GM21423 (cell line): ENCODE results near the gene CHN1.

Source experiments
- ATAC-seq: cut with Tn5 transposase; IDR thresholded peaks from one replicate; pipeline ENCODE4 v1.9.1; 2021; ENCODE audit warnings: mild to moderate bottlenecking, moderate library complexity; ENCODE audit not compliant: unreplicated experiment

The CHN1 gene

DNA sequence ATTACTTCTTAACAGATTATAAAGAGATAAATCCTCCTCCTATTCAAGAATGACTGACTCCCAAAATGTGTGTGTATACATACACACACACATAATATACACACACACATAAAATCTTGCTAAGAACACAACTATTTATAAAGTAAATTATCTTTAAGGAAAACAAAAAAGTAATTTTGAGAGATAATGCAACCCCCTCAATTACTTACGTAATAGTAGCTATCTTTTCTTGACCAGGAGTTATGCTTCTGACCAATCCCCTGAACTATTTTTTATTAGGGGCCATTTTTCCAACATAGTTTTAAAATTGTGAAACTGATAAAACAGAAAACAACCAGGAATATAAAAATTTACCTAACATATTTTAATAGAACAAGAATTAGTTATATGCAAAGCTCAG is 127.9 kb downstream of the CHN1 start:
- ATAC-seq = no peak

DNA sequence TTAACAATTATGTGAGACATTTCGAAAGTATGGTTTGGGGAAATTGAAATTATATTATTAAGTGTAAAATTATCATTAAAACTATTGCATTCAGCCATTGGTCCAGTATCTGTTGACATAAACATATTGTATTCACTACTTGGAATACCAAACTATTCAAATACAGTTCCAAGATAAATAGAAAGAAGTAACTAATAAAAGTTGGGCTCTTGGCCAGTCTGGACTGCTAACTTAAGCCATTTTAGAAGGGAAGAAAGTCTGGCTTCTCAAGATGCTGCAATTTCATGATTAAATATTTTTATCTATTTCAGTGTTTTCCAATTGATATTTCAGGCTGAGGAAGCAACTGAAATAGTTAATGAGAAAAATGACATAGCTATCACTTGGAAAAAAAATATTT is 131.1 kb downstream of the CHN1 start:
- no peak for ATAC-seq

DNA sequence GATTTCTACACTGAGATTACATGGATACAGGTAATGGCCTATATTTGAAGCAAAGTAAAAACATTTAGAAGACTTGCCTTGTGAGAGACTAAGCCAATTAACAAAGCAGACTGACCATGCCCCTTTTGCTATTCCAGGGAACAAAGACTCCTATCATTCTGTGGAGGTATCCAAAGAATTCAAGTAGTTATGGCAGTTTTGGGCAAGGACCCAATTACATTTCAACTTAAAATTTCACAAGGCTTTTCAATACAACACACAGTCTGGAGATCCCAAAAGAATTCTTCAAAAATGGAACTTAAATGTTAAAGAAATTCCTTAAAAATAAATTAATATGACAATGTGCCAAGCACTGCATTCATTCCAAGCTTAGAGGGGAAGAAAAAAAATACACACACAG is 131.7 kb downstream of the CHN1 start:
- ATAC-seq = no peak

GRCh38 chr2:174870787-174871186 is 134.4 kb downstream of the CHN1 start:
- no peak for ATAC-seq

- no peak for ATAC-seq
Measured at GRCh38 chr2:174868878-174869277, 136.3 kb downstream of the CHN1 start.

DNA sequence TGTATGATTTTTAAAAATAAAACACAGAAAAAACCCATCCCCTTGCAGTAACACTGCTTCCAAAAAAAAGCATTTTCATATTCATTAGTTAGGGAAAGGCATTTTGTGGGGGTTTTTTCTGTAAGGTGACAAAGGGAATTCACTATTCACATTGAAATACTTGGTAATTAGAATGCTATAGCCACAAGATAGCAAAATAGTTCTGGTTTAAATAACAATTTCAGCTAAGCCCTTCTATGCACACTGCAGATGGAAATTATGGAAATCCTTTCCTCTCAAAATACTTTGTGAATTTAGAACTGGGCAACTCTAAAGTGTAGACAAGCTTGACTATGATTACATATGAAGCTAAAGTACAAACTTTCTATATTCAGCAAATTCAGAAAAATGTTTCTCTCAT is 138.8 kb downstream of the CHN1 start:
- ATAC-seq = no peak

DNA sequence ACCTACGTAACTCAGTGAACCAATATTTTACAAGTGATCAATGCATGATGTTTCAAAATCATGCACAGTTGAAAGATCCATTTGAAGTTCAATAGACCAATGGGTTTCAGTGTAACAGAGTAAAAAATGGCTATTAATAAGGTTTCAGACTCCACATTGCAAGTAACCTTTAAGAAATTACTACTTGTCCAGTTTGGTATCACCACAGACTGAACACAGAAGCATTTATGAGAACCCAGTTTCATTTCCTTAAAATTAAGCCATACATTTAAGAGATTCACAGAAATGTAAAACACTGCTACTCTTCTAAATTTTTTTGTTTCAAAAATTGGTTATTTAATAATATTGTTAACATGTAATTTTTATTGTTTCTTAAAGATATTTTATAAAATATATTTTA is 142.0 kb downstream of the CHN1 start:
- ATAC-seq = no peak

GRCh38 chr2:174859563-174860169 is 145.5 kb downstream of the CHN1 start:
- no peak for ATAC-seq

DNA sequence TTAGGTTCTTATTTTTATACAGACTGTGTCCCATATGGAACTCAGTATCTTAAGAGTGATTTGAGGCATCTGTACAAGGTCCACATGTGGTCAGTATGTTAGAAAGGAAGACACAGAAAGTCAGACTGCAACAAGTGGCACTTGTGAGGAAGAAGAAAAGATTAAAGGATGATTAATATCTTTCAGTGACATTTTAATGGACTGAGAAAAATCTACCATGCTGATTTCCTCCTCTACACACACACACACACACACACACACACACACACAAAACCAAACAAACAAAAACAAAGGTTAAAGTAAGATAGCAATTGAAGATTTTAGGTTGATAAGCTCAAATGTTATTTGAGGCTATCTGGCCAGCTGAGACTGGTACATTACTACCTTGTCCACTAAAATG is 146.4 kb downstream of the CHN1 start:
- no peak for ATAC-seq

- no peak for ATAC-seq
Measured at GRCh38 chr2:174856447-174856846, 148.7 kb downstream of the CHN1 start.

- no peak for ATAC-seq
Measured at GRCh38 chr2:174846941-174847938, 157.9 kb downstream of the CHN1 start.

- ATAC-seq = no peak
Measured at GRCh38 chr2:174846218-174846617, 159.0 kb downstream of the CHN1 start.

DNA sequence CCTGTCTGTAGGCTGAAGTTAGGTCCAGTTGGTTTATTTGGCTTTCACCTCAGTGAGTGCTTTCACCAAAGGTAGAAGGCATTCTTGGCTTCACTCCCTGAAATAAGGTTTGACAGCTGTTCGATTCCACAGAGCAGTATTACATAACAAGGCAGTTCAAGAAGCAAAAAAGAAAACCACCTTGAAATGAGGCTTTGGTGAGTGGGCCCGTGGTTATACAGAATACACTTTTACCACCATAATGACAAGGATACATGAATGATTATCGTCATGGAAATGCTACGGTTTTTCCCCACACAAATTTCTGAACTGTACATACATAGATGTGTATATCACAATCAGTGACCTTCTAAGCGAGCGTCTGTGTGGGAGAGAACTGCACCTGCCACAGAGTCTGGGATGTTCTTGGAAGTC is 160.9 kb downstream of the CHN1 start:
- no peak for ATAC-seq

DNA sequence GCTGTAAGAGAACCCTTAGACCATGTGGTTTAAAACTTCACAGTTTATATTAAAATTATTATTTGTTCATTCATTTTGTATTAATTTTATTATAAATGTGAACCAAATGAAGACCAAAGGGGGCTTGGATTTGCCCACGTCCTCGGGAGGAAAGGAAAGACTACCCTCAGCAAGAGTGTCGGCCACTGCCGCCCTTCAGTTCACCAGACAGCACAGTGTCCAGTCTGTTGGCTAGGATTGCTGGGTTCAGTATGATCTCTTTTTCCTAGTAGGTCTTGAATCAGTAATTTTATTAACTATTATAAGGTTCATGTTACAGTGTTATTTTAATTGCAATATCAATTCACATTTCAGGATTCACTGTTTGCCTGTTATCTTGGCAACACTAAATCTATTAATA is 162.7 kb downstream of the CHN1 start:
- no peak for ATAC-seq

- ATAC-seq = no peak
Measured at GRCh38 chr2:174841936-174842335, 163.2 kb downstream of the CHN1 start.

DNA sequence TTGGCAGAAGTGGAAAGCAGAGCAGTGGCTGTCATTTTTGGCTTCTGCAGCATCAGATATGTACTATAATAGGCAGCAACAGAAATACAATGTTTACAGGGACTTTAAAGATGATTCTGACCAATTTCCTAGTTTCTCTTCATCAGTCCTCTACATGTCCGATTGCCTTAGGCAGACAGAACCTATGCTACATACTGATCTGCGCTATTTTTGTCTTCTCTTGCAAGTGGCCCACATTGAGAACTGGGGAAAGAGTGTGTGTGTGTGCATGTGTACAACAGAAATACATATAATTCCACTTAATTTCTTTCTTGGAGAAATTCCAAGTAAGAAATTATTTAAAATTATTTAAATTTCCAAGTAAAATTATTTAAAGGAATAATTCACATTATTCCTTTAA is 163.8 kb downstream of the CHN1 start:
- ATAC-seq = no peak

DNA sequence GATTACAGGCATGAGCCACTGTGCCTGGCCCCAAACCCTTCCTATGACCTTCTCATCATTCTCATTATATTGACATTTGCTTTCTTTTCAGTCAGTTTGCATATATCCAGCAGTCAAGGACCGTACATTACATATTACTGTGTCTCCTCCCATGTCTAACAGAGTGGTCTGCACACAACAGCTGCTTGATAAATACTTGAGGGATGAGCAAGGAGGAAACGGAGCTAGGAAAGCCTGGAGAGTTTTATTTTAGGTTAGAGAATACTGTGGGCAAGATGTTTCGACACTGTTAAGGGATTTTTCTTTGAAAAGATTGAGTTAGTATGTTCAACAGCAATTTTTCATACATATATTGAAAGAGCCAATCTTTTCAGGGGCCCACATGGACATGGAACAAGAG is 164.7 kb downstream of the CHN1 start:
- ATAC-seq = no peak

GRCh38 chr2:174839662-174840061 is 165.5 kb downstream of the CHN1 start:
- ATAC-seq = no peak

DNA sequence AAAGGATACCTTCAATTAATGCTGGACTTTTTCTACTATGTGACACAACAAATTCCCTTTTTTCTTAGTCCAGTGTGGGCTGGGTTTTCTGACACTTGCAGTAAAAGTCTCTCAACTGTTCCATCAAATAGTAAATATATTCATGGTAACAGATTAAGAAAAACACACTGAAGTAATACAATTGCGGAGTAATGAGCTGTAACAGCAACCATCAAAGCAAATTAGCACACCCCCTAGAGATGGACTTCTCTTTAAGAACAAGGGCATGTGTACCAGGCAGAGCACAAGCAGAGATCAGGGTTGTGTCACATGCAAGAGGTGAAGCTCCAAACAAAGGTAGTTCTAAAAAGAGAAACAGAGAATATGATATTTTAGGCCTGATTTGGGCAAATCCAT is 168.2 kb downstream of the CHN1 start:
- no peak for ATAC-seq

DNA sequence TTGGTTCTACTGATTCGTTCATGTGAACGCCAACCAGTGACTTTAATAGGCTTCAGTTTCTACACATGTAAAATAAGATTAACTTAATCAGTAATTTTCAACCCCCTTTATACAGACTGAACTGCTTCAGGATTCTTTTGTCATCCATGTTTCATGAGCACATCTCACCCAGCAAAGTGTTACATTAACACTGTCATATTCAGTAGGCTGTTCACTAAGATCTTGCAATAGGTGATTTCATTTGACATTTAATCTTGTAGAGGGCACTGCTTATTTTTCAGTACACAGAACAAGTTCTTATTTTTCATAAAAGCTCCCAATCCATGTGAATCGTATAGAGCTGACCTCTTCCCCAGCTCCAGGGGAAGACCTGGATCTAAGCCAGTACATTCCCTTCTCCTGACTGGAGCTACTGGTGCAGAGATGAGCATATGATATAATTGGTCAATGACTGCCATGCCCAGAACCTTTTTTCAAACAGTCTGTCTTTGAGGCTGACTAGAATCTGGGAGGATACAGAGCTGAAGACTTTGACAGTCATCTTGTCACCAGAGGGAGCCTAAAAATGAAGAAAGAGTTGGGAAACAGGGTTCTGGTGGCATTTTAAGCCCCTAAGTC is 168.7 kb downstream of the CHN1 start:
- no peak for ATAC-seq

DNA sequence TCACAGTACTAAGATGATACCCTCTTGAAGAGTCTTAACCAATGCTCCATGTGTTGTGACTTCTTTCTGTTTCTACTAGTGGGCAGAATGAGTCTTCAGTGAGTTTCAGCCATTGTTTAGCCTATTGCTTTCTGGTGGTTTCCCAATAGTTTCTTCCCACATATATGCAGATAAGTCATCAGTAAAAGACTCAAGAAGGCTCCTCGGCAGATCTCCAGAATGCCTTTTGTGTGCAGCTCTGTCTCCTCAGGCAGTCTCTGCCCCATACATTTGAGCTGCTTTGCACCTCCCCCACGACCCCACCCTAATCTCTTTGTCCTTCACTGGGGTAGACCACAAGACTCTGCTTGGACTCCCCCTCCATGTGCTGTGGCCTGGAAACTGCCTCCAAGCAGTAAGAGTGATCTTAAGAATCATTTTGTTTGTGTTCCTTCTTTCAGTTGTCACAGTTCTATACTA is 169.4 kb downstream of the CHN1 start:
- ATAC-seq = peak; percentile 67

- no peak for ATAC-seq
Measured at GRCh38 chr2:174833737-174834136, 171.4 kb downstream of the CHN1 start.
